ENCODE results near the gene MGAT3.

MGAT3 gene

GRCh38 chr22:39534591-39535356 lies 78.0 kb downstream of the MGAT3 start (continued):
- peak; percentile 66; the same call in 1 of the 2 replicates for TF ChIP-seq INSM2 (tag by site-specific recombination; IDR thresholded peaks at IDR 0.05)
- no peak for TF ChIP-seq ZNF621 (tag by site-specific recombination; IDR thresholded peaks at IDR 0.05)
- TF ChIP-seq, protein P1, sequence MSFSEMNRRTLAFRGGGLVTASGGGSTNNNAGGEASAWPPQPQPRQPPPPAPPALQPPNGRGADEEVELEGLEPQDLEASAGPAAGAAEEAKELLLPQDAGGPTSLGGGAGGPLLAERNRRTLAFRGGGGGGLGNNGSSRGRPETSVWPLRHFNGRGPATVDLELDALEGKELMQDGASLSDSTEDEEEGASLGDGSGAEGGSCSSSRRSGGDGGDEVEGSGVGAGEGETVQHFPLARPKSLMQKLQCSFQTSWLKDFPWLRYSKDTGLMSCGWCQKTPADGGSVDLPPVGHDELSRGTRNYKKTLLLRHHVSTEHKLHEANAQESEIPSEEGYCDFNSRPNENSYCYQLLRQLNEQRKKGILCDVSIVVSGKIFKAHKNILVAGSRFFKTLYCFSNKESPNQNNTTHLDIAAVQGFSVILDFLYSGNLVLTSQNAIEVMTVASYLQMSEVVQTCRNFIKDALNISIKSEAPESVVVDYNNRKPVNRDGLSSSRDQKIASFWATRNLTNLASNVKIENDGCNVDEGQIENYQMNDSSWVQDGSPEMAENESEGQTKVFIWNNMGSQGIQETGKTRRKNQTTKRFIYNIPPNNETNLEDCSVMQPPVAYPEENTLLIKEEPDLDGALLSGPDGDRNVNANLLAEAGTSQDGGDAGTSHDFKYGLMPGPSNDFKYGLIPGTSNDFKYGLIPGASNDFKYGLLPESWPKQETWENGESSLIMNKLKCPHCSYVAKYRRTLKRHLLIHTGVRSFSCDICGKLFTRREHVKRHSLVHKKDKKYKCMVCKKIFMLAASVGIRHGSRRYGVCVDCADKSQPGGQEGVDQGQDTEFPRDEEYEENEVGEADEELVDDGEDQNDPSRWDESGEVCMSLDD (tag by site-specific recombination; IDR thresholded peaks at IDR 0.05): peak; percentile 42; the same call in 1 of the 2 replicates
- TF ChIP-seq ZNF391 (tag by site-specific recombination; IDR thresholded peaks at IDR 0.05; ENCODE audit: borderline replicate concordance, low read depth): peak; percentile 68; the same call in 1 of the 2 replicates
- no peak for TF ChIP-seq SALL2 (tag by site-specific recombination; IDR thresholded peaks at IDR 0.05; ENCODE audit: borderline replicate concordance)
- no peak for TF ChIP-seq ZNF169 (tag by site-specific recombination; IDR thresholded peaks at IDR 0.05)
- TF ChIP-seq ZBTB7A (tag by site-specific recombination; IDR thresholded peaks at IDR 0.05; ENCODE audit: low read depth): peak; percentile 82; the same call in 1 of the 2 replicates
- peak; percentile 86 for TF ChIP-seq ZBTB8A (tag by site-specific recombination; IDR thresholded peaks at IDR 0.05)
- TF ChIP-seq ZNF132 (tag by site-specific recombination; IDR thresholded peaks at IDR 0.05; ENCODE audit: borderline replicate concordance): no peak
- peak; percentile 77; the same call in 1 of the 2 replicates for TF ChIP-seq KLF8 (tag by site-specific recombination; IDR thresholded peaks at IDR 0.05)
- peak; percentile 90 for TF ChIP-seq ZNF654 (tag by site-specific recombination; IDR thresholded peaks at IDR 0.05; ENCODE audit: low read depth)
- no peak; the same call in 1 of the 2 replicates for TF ChIP-seq ZBTB11 (tag by site-specific recombination; conservative IDR thresholded peaks at IDR 0.05; ENCODE audit: low read depth)
- TF ChIP-seq ZNF335 (tag by site-specific recombination; conservative IDR thresholded peaks at IDR 0.05): peak; percentile 81
- no peak for TF ChIP-seq ZNF560 (tag by site-specific recombination; IDR thresholded peaks at IDR 0.05; ENCODE audit: borderline replicate concordance)
- peak; percentile 98 for TF ChIP-seq ZIC2 (tag by site-specific recombination; IDR thresholded peaks at IDR 0.05)
- no peak for TF ChIP-seq YY2 (tag by site-specific recombination; IDR thresholded peaks at IDR 0.05)
- peak; percentile 47; the same call in 1 of the 2 replicates for TF ChIP-seq ZXDB (tag by site-specific recombination; IDR thresholded peaks at IDR 0.05)
- TF ChIP-seq KLF7 (tag by site-specific recombination; IDR thresholded peaks at IDR 0.05; ENCODE audit: borderline replicate concordance): no peak
- TF ChIP-seq ZNF37A (tag by site-specific recombination; IDR thresholded peaks at IDR 0.05): no peak
- peak; percentile 16; the same call in 1 of the 2 replicates for TF ChIP-seq ZBTB48 (tag by site-specific recombination; IDR thresholded peaks at IDR 0.05)
- peak; percentile 91 for TF ChIP-seq PATZ1 (tag by site-specific recombination; IDR thresholded peaks at IDR 0.05)
- no peak for TF ChIP-seq ZNF423 (tag by site-specific recombination; IDR thresholded peaks at IDR 0.05)
- no peak for TF ChIP-seq ZNF785 (tag by site-specific recombination; IDR thresholded peaks at IDR 0.05)
- TF ChIP-seq ZNF292 (tag by site-specific recombination; IDR thresholded peaks at IDR 0.05; ENCODE audit: borderline replicate concordance, low read depth): no peak
- no peak for TF ChIP-seq ZNF473 (tag by site-specific recombination; IDR thresholded peaks at IDR 0.05)
- no peak for TF ChIP-seq ZNF645 (tag by site-specific recombination; IDR thresholded peaks at IDR 0.05)
- no peak for TF ChIP-seq ZNF221 (tag by site-specific recombination; IDR thresholded peaks at IDR 0.05; ENCODE audit: borderline replicate concordance)
- TF ChIP-seq HOXA7 (CRISPR knock-in tag; IDR thresholded peaks at IDR 0.05; ENCODE audit: borderline replicate concordance): no peak
- peak; percentile 72; the same call in 1 of the 2 replicates for TF ChIP-seq ZFP69B (tag by site-specific recombination; IDR thresholded peaks at IDR 0.05)
